ENCODE data around the gene KRT31. TPM values are rescaled to one million over a fixed set of nuclear protein-coding genes. Genes with fewer than 3 reads are reported as not detected.
A peak's percentile ranks its signal among the peaks of the same experiment; 100 is the strongest.

The KRT31 gene
- total and polyA plus RNA-seq, 2 of the 13 experiments (the other 11 are each of a cell fraction or from before 2014, with no cell fraction given): 0.05 TPM; not detected in 1

- POLR2A ChIA-PET: no interaction called here
- peaks cover 39% of the 10 kb centered on the region for H3K4me1 ChIP-seq (ENCODE audit: insufficient read depth, low read length)
- H2AFZ ChIP-seq (ENCODE audit: low read length): no peak overlapping the region
- intact Hi-C loops (cut with micrococcal nuclease; ENCODE audit: unreplicated experiment): no loop called here
- H3K27ac ChIP-seq (ENCODE audit: extremely low read length, insufficient read depth, low read length): no peak overlapping the region
- H3K9me3 ChIP-seq (ENCODE audit: low read length): no peaks in the 10 kb centered on the region
- no peaks in the 10 kb centered on the region for H3K79me2 ChIP-seq (ENCODE audit: insufficient read depth, low read length)
- no peaks in the 10 kb centered on the region for H4K20me1 ChIP-seq (ENCODE audit: insufficient read depth, low read length)
- H3K36me3 ChIP-seq (replicated peaks in 1 of 2; ENCODE audit: control insufficient read depth in 1 of 2, insufficient read depth in 2 of 2, low read length in 2 of 2): no peaks in the 10 kb centered on the region
- CTCF ChIA-PET (ENCODE audit: low intra/inter-chr PET ratio, low total read pairs): no interaction called here
- no peak overlapping the region for H3K4me2 ChIP-seq (ENCODE audit: low read depth, low read length)
- no peaks in the 10 kb centered on the region for H3K27me3 ChIP-seq (ENCODE audit: control insufficient read depth in 1 of 2, insufficient read depth in 2 of 2, low read length in 2 of 2)
- no peak overlapping the region for H3K4me3 ChIP-seq (replicated peaks in 1 of 3; ENCODE audit: insufficient read depth in 1 of 3, low read depth in 2 of 3, low read length in 3 of 3)
- no TSS peak for BruUV-seq (replicated peaks)
- H3K9ac ChIP-seq (ENCODE audit: insufficient read depth, low read depth, low read length): no peak overlapping the region
- ATAC-seq: no peak; the same call in 2 of the 3 replicates
- DNase-seq (ENCODE audit: low spot score): peak; percentile 40
- in situ Hi-C loops (cut with HindIII; ENCODE audit: extremely low pct_ligation_motif_present, low pct_unique_long_range_greater_than_20kb): no loop called here
- WGBS (ENCODE audit: low lambda C conversion rate): 0% methylated on average over 1 of the region's 9 CpGs
- FAIRE-seq: no peak
- TF ChIP-seq ETV5 (CRISPR knock-in tag; IDR thresholded peaks at IDR 0.05; ENCODE audit: borderline replicate concordance): peak; percentile 36; the same call in 1 of the 2 replicates
- TF ChIP-seq CEBPB (IDR thresholded peaks at IDR 0.05; ENCODE audit: borderline replicate concordance, low read depth, low read length): 0 out of 2 replicates have a peak, but pooled peaks have one; percentile 19
- no peak for TF ChIP-seq KDM6A (CRISPR knock-in tag; IDR thresholded peaks at IDR 0.05; ENCODE audit: low read depth)
Observed at GRCh38 chr17:41421116-41421515, 23.7 kb upstream of the KRT31 start.

- 55% methylated on average over 4 of the region's 4 CpGs for WGBS (ENCODE audit: low lambda C conversion rate)
- H3K27ac ChIP-seq (ENCODE audit: extremely low read length, insufficient read depth, low read length): no peak overlapping the region
- BruUV-seq (replicated peaks): no TSS peak
- no peak overlapping the region for H2AFZ ChIP-seq (ENCODE audit: low read length)
- no peaks in the 10 kb centered on the region for H4K20me1 ChIP-seq (ENCODE audit: insufficient read depth, low read length)
- intact Hi-C loops (cut with micrococcal nuclease; ENCODE audit: unreplicated experiment): no loop called here
- DNase-seq (ENCODE audit: low spot score) (no peak), FAIRE-seq (no peak), ATAC-seq (no peak)
- POLR2A ChIA-PET: no interaction called here
- H3K9ac ChIP-seq (ENCODE audit: insufficient read depth, low read depth, low read length): no peak overlapping the region
- in situ Hi-C loops (cut with HindIII; ENCODE audit: extremely low pct_ligation_motif_present, low pct_unique_long_range_greater_than_20kb): no loop called here
- CTCF ChIA-PET (ENCODE audit: low intra/inter-chr PET ratio, low total read pairs): no interaction called here
- no peak overlapping the region for H3K4me3 ChIP-seq (replicated peaks in 1 of 3; ENCODE audit: insufficient read depth in 1 of 3, low read depth in 2 of 3, low read length in 3 of 3)
- no peaks in the 10 kb centered on the region for H3K36me3 ChIP-seq (replicated peaks in 1 of 2; ENCODE audit: control insufficient read depth in 1 of 2, insufficient read depth in 2 of 2, low read length in 2 of 2)
- H3K9me3 ChIP-seq (ENCODE audit: low read length): no peaks in the 10 kb centered on the region
- H3K27me3 ChIP-seq (ENCODE audit: control insufficient read depth in 1 of 2, insufficient read depth in 2 of 2, low read length in 2 of 2): no peaks in the 10 kb centered on the region
- H3K4me1 ChIP-seq (ENCODE audit: insufficient read depth, low read length): peaks cover 46% of the 10 kb centered on the region
- H3K79me2 ChIP-seq (ENCODE audit: insufficient read depth, low read length): no peaks in the 10 kb centered on the region
- H3K4me2 ChIP-seq (ENCODE audit: low read depth, low read length): no peak overlapping the region
- TF ChIP-seq XBP1 (CRISPR knock-in tag; IDR thresholded peaks at IDR 0.05) (no peak), ZSCAN9 (CRISPR knock-in tag; IDR thresholded peaks at IDR 0.05; ENCODE audit: borderline replicate concordance) (no peak), FOXO4 (CRISPR knock-in tag; conservative IDR thresholded peaks at IDR 0.05) (no peak), REST (IDR thresholded peaks at IDR 0.05; ENCODE audit: borderline replicate concordance in 1 of 2, low read depth in 1 of 2, low read length in 2 of 2) (no peak), SNRNP70 (IDR thresholded peaks at IDR 0.05; ENCODE audit: low read depth, low read length) (no peak), SP5 (CRISPR knock-in tag; IDR thresholded peaks at IDR 0.05; ENCODE audit: borderline replicate concordance, low read depth) (no peak)
Observed at GRCh38 chr17:41420134-41420533, 22.7 kb upstream of the KRT31 start.
